HG02840 (cell line): ENCODE results near the gene RCOR1.

Experiments used
- ATAC-seq: cut with Tn5 transposase; IDR thresholded peaks from one replicate; pipeline ENCODE4 v1.9.1; 2021; ENCODE audit warnings: mild to moderate bottlenecking, moderate library complexity, moderate number of reproducible peaks; ENCODE audit not compliant: unreplicated experiment, low FRiP score

Gene RCOR1

DNA sequence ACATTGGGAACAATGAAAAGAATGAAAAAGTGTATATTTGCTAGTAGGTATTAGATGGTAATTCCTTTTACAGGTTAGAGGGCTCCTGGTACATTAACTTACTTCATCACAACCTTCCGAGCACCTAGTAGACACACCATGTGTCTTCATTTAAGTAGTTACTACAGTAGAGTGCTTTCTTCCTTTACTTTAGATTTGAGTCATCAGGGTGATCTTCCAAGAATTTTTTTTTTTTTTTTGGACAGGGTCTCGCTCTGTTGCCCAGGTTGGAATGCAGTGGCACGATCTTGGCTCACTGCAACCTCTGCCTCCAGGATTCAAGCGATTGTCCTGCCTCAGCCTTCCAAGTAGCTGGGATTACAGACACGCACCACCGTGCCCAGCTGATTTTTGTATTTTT, 105.1 kb downstream of the RCOR1 start:
- no peak for ATAC-seq

DNA sequence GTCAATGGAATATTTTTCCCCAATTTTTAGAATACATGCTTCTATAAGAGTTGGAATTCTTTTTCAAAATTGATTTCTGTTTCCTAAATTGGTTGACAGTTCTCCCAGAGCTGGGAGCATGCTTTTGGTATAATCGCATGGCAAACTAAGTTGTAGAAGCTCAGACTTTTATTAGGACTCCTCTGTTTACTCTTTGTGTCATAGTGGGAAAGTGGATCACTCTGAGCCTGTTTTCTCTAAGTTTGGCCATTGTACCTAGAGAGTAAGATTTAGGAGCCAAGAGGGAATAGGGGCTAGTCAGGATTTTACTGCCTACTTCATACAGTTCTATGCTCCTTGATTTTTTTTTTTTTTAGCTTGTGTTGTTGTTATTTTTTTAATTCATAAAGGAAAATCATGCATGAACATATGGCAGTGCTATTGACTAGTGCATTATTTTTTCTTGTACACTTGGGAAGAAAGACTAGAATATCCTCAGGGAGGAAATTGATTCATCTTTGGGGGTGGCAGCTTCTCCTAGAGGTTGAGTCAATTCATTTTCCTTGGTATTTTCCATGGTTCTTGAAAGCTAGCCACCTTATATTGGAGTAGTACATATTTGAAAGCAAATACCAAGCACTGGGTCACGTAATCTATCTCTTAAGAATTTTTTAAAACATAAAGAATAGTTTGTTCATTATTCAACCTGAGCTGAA, 107.1 kb downstream of the RCOR1 start:
- no peak for ATAC-seq

GRCh38 chr14:102708494-102708893, 116.0 kb downstream of the RCOR1 start:
- no peak for ATAC-seq

- ATAC-seq, result no peak
Observed at GRCh38 chr14:102711207-102711606, 118.8 kb downstream of the RCOR1 start.

- ATAC-seq, result no peak
Observed at GRCh38 chr14:102711946-102712345, 119.5 kb downstream of the RCOR1 start.

DNA sequence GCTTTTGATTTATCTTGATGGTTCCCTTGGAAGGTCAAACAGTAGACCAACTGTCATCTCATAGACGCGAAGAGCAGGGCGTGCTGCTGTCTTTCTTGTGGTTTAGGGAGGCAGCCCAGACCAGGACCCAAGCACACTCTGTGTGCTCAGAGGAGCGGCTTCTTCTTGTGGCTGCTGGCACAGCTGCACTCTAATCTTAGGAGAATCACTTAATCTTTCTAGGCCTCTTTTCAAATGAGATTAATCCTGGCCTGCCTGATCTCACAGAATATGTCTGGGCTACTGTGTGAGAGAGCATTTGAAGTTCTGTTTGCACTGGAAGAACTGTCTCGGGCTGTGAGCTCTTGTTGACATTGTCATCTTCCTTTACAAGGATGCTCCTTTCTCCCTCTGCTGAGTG, 124.8 kb downstream of the RCOR1 start:
- ATAC-seq, result no peak

DNA sequence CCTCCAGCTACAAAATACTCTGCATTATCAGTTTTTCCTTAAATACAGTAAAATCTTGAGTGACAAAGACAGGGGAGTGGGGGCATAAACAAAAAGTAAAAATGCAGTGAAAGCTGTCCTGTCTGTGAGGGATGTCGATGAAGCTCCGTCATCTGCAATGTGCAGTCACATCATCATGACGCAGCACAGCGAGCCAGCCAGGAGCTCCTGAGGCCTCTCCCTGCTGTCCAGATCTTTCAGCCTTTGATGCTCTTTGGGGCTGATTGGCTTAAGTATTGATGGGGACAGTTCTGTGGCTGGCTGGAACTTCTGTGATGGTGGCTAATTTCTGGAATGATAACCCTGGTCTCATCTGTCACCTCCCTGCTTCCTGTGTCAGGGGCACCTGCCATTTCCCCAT, 130.2 kb downstream of the RCOR1 start:
- no peak for ATAC-seq

- no peak for ATAC-seq
Observed at GRCh38 chr14:102723650-102724049, 131.2 kb downstream of the RCOR1 start.

- ATAC-seq, result no peak
Observed at GRCh38 chr14:102726191-102726949, 133.9 kb downstream of the RCOR1 start.

- no peak for ATAC-seq
Observed at GRCh38 chr14:102727336-102728095, 135.1 kb downstream of the RCOR1 start.

- no peak for ATAC-seq
Observed at GRCh38 chr14:102728501-102728900, 136.1 kb downstream of the RCOR1 start.

DNA sequence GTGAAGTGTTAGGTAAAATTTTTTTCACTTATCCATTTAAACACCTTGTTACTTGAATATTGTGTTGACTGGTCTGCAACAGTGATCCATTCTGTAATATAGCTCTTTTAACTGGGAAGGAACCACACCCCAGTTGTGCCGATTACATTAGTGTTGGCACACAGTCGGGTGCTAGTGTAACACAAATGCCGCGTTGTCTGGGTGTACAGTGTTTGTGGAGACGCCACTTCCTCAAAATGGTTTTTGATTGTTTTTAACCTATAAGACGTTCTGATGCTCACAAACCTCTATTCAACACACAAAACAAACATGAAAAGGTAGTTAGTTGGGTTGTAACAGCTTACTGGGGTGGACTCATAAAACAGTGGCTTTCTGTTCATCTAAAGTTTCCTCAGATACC, 136.8 kb downstream of the RCOR1 start:
- no peak for ATAC-seq

DNA sequence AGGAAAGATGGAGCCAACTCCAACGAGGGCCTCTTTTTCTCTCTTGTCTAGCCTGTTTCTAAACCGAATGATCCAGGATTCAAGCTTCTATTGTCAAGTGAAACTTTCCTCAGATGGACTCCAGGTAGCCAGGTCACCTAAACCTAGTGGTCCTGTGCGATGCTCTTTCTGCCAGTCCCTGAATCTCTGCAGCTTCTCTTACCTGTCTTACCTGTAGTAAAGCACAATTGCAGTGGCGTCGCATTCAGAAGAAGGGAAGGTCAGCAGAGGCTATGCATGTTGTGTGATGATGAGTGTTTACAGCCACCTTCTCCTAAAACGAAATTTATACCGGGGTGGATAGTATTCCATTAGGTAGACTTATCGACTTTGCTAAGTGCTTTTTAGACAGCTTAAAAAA, 137.4 kb downstream of the RCOR1 start:
- ATAC-seq, result no peak

- no peak for ATAC-seq
Observed at GRCh38 chr14:102731101-102731870, 138.8 kb downstream of the RCOR1 start.

DNA sequence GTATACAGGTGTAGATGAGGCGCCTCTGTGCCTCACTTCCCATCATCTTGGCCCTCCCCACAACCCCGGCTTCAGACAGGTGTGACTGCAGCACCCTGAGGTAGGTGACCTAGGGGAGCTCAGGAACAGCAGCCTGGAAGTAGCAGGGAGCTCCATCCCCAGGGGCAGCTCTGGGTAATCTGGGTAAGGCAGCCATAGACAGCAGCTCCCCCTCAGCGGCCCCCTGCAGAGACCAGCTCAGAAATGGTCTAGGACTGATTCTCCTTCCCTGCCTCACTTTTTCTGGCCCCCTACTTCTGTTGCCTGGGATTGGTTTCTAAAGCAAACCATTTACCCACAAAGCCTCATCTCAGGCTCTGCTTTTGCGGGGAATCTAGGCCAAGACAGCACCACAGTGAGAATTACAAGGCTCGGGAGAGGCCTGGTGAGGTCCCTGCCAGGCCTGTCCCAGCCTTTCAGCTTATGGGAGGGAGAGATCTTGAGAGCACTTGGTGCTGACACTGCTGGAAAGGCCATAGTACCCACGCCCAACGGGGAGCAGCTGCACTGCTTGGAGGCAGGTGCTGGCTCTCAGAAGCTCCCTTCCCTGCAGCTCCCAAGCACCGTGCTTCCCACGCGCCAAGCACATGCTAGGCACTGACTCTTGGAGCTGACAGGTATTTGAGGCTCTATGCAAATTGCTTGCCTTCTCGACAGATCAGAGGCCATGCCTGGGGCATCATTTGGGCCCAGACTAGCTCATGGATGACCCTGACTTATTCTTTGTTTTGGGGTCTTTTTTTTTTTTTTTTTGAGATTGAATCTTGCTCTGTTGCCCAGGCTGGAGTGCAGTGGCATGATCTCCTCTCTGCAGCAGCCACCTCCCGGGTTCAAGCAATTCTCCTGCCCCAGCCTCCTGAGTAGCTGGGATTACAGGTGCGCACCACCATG, 139.7 kb downstream of the RCOR1 start:
- no peak for ATAC-seq

GRCh38 chr14:102732924-102733323, 140.5 kb downstream of the RCOR1 start:
- no peak for ATAC-seq

DNA sequence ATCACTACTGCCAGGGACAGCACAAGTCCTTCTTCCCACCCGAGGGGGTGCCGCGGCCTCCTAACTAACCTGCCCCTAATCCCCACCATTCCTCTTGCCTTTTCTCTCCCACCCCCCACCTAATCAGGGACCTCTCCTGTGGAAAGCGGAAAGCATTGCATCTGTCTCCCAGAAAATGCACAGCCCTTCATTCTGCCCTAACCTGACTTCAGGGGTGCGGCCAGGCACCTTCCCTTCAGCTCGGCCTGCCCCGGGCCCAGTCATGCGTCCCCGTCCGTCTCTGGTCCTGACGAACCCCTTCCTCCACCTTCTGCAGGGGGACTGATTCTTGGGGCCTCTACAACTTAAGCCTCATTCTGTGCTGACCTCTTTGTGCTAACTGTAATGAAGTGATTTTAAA, 140.9 kb downstream of the RCOR1 start:
- ATAC-seq, result no peak

DNA sequence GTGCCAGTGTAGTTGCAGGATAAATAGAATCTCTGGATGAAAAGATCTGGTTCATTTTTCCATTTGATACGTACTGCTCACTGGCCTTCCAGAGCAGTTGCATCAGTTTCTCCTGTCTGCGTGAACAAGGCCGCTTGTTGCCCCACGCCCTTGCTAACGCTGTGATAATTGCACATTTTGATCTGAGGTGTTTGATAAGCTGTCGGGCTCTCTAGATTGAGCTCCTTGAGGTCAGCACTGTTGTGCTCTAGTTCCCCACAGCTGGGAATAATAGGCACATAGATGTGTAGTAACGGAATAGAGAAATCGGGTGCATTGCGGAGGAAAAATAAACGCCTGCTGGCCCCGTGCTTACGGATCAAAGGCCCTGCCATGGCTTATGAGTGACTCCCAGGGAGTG, 142.0 kb downstream of the RCOR1 start:
- ATAC-seq, result no peak

DNA sequence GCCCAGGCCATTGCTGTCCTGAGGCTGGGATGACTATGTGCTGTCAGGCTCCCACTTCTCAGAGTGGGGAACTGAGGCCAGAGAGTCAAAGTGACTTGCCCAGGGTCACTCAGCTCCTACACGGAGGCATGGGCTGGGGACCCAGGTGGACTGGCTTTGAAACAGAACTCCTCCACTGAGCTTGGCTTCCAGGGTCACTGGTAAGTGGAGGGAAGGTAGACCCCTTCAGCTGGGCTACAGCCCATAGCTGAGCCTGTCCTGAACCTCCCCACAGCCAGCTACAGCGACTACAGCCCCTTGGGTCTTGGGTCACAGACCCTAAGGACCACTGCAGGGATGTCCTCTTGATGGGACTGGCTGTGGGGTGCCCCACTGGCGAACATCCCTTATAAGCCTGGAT, 144.5 kb downstream of the RCOR1 start:
- no peak for ATAC-seq
